ENCODE data around the gene HOPX.

DNA sequence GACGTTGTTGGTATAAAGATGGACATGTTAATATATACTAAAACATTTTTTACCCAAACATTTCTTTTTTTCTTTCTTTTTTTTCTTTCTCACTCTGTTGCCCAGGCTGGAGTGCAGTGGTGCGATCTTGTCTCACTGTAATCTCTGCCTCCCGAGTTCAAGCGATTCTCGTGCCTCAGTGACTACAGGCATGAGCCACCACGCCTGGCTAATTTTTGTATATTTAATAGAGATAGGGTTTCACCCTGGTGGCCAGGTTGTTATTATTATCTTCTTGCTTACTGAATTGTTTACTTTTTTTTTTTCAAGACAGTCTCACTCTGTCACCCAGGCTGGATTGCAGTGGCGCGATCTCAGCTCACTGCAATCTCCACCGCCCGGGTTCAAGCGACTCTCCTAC, 68.8 kb downstream of the HOPX start:
- TF ChIP-seq, protein P1, sequence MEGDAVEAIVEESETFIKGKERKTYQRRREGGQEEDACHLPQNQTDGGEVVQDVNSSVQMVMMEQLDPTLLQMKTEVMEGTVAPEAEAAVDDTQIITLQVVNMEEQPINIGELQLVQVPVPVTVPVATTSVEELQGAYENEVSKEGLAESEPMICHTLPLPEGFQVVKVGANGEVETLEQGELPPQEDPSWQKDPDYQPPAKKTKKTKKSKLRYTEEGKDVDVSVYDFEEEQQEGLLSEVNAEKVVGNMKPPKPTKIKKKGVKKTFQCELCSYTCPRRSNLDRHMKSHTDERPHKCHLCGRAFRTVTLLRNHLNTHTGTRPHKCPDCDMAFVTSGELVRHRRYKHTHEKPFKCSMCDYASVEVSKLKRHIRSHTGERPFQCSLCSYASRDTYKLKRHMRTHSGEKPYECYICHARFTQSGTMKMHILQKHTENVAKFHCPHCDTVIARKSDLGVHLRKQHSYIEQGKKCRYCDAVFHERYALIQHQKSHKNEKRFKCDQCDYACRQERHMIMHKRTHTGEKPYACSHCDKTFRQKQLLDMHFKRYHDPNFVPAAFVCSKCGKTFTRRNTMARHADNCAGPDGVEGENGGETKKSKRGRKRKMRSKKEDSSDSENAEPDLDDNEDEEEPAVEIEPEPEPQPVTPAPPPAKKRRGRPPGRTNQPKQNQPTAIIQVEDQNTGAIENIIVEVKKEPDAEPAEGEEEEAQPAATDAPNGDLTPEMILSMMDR (tag by site-specific recombination; IDR thresholded peaks at IDR 0.05), result no peak
- TF ChIP-seq ZNF221 (tag by site-specific recombination; IDR thresholded peaks at IDR 0.05; ENCODE audit: borderline replicate concordance) (no peak), ZBTB49 (tag by site-specific recombination; IDR thresholded peaks at IDR 0.05; ENCODE audit: low read depth) (no peak), ZNF830 (tag by site-specific recombination; IDR thresholded peaks at IDR 0.05; ENCODE audit: low read depth) (no peak)
- TF ChIP-seq, protein P2, sequence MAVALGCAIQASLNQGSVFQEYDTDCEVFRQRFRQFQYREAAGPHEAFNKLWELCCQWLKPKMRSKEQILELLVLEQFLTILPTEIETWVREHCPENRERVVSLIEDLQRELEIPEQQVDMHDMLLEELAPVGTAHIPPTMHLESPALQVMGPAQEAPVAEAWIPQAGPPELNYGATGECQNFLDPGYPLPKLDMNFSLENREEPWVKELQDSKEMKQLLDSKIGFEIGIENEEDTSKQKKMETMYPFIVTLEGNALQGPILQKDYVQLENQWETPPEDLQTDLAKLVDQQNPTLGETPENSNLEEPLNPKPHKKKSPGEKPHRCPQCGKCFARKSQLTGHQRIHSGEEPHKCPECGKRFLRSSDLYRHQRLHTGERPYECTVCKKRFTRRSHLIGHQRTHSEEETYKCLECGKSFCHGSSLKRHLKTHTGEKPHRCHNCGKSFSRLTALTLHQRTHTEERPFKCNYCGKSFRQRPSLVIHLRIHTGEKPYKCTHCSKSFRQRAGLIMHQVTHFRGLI (tag by site-specific recombination; IDR thresholded peaks at IDR 0.05), result no peak
